SIG-M5 treated with dmso at 0.1 percent for 504 hours (cell line): ENCODE data around the gene LZTFL1.
A peak's percentile ranks its signal among the peaks of the same experiment; 100 is the strongest.
"Not testable (repeated sequence)": the region's sequence is repeated elsewhere in the genome, so short reads cannot be mapped to it uniquely, and the experiment has no call there.

Source experiments
- DNase-seq: peaks from one replicate; lab custom pipeline; 2025; ENCODE audit not compliant: unreplicated experiment; lab: John Stamatoyannopoulos, UW

Gene LZTFL1

DNA sequence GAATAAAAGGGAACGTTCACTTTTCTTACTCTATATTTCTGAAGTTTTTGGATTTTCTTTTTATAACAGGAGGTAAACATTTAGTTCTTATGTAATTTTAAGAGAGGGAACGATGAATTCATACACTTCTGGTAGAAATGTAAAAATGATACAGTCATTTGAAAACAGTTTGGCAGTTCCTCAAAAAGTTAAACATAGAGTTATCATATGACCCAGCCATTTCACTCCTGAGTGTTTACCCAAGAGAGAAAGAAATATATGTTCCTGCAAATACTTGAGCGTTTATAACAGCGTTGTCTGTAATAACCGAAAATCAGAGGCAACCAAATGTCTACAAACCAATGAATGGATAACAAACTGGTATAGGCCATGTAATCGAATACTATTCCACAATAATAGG lies 23.6 kb upstream of the LZTFL1 start:
- no peak for DNase-seq

DNA sequence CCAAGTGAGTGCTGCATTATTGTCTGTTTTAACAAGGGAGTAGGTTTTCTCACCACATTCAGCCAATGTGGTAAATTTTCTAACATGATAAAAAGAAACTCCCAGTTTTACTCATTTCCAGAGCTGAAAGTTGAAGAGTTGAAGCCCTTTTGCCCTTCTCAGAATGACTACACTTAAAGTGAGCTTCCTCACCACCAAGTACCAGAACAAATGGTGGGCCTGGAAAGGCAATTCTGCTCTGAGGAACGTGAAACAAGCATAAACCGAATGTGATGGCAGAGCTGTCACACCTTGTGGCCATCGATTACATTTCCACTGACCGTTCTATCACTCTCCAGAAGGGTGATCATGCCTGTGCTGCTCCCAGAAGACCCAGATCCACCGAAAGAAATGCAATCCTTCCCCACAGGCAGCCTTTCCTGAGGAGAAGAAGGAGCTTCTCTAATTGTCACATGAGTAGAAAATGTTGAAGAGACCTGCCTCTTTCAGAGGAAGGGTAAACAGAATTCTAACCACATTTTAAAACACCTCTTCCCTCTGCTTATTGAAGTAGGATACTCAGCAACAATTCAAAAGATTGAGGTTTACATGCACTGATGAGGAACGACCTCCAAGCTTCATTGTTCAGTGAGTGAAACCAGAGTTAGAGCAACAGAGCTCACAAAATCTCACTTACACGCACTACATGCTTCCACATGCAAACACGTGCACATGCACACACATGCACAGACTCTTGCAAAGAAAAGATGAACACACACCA lies 23.0 kb upstream of the LZTFL1 start:
- DNase-seq = no peak

DNA sequence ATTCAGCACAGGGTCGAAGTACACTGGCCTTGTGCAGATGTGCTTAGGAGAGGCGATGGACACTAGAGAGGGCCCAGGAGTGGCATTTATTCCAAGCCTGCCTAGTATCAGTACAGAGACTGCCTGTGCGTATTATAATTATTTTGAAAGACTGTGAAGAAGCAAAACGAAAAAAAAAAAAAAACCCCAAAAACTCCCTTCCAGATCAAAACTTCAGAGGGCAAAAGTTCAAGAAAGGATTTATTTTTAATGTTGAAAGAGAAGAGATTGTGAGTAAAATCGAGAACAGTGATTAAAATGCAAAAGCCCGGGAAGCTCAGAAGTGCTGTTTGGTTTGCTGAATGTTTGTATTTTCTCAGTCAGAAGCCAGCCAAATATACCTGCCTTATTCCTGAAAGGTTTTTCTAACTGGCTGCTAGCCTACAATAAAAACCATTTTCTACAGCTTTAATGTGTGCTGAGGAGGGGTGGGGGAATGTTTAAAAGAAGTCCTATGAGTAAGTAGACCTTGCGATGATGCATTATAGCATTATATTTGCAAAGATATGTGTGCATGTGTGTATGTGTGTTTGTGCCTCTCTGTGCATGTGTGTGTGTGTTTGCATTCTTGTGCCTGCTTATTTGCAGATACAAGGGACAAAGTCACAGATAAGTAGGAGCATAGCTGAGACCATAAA lies 19.3 kb upstream of the LZTFL1 start:
- DNase-seq = no peak

- no peak for DNase-seq
Observed at GRCh38 chr3:45860481-45860880, 18.6 kb upstream of the LZTFL1 start.

- DNase-seq = no peak
Observed at GRCh38 chr3:45858809-45859543, 17.1 kb upstream of the LZTFL1 start.

DNA sequence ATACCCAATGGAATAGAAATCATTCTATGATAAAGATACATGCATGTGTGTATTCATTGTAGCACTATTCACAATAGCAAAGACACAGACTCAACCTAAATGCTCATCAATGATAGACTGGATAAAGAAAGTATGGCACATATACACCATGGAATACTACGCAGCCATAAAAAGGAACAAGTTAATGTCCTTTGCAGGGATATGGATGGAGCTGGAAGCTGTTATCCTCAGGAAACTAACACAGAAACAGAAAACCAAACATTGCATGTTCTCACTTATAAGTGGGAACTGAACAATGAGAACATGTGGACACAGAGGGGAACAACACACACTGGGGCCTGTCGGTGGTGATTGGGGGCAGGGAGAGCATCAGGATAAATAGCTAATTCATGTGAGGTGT lies 15.1 kb upstream of the LZTFL1 start:
- not testable (repeated sequence) for DNase-seq

GRCh38 chr3:45856323-45856722 lies 14.4 kb upstream of the LZTFL1 start:
- DNase-seq = not testable (repeated sequence)

GRCh38 chr3:45852828-45853227 lies 10.9 kb upstream of the LZTFL1 start:
- no peak for DNase-seq

- DNase-seq = no peak
Observed at GRCh38 chr3:45848392-45848791, 6.5 kb upstream of the LZTFL1 start.

- no peak for DNase-seq
Observed at GRCh38 chr3:45844616-45845015, 2.7 kb upstream of the LZTFL1 start.

- no peak for DNase-seq
Observed at GRCh38 chr3:45842851-45843625, 1.1 kb upstream of the LZTFL1 start.

DNA sequence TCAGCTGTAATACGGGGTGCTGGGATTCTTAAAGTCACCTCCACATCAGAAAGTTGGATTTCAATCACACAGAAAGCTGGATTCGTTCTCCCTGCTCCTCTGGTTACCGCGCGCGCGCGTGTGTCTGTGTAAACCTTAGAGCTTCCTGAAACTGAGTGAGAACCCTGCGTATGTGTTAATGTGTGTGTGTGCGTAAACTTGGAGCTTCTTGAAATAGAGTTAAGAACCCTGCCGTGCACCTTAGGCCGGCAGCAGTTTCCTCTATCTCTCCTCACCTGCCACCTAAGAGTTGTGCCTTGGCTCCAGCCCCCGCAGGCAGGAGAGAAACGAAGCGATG lies 531 bp downstream of the LZTFL1 start:
- peak; percentile 68 for DNase-seq

GRCh38 chr3:45838466-45838865 lies 3.5 kb downstream of the LZTFL1 start:
- no peak for DNase-seq

DNA sequence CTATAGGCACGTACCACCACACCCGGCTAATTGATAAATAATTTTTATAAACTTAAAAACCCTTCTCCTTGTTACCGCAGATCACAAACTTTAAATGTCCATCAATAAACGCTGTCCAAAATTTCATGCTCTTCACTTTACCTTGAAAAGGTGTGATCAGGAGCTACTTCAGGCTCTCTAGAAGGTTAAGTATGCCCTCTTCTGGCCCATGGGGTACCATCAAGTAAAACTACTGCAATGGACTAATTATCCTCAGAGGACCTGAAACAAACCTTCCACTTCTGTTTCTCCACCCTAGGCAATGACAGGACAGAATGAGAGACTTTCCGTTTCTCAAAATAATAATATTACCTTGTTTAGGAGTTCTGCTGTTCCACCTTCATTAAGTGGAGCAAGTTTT lies 9.2 kb downstream of the LZTFL1 start:
- no peak for DNase-seq

GRCh38 chr3:45830121-45830520 lies 11.8 kb downstream of the LZTFL1 start:
- DNase-seq = no peak

GRCh38 chr3:45826908-45827307 lies 15.0 kb downstream of the LZTFL1 start:
- no peak for DNase-seq

DNA sequence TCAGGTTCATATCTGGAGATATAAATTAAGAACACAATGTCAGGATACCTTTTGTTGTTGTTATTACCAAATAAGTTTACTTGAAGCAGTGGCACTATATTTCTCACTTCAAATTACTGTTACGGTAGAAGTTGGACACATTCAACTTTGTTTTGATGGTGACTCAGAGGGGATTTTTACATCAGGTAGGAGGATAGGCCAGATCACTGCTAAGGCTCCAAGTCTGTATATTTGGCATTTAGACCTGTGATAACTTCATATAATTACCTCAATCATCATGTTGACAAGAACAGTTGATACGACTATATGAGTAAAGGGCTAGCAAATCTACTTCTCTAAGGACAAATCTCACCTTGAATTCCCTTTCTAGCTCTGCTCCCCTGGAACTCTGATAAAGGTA lies 15.6 kb downstream of the LZTFL1 start:
- DNase-seq = no peak

- no peak for DNase-seq
Observed at GRCh38 chr3:45821127-45821526, 20.8 kb downstream of the LZTFL1 start.

- DNase-seq = no peak
Observed at GRCh38 chr3:45819543-45819942, 22.4 kb downstream of the LZTFL1 start.

DNA sequence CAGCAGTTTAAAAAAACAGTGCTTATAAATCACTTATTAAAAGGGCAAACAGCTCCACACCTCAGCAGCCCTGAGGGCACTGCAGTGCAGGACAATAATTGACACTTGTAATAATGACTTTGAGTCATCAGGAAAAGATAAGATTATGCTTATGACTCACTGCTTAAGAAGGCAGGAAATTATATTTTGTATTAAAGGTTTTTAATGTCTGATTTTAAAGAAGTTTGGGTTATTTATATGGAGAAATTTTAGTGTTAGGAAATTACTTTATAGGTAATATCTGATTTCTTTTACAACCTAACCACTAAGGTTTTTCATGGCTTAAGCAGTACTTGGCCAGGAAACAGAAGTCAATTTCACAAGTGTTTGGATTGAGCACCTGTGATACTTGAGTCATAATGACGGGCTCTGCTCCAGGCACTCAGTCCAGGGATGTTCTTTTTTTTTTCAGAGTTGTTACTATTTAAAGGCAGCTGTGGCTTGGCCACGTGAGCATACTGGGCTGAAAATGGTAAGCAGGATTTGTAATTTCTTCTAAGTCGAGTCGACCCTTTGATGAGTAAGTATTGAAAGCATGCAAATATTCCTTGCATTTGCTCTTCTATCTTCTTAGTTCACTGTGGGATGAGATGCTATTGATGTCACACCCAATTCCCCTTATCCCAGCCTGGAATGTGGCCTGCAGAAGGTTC lies 23.9 kb downstream of the LZTFL1 start:
- no peak for DNase-seq

- no peak for DNase-seq
Observed at GRCh38 chr3:45816544-45816943, 25.4 kb downstream of the LZTFL1 start.
